RWPE2 (cell line): Measurements from ENCODE around the gene PLIN4.

Experiments used
- ATAC-seq: fragments of 200-7000 bp; cut with Tn5 transposase; 3 replicates; pipeline ENCODE4 v1.9.1; 2021; ENCODE audit warnings: low read depth
- DNase-seq: peaks from one replicate; pipeline ENCODE4 v3.0.0-alpha.2; 2020; ENCODE audit warnings: low spot score
- H3K27ac ChIP-seq: fragments of 450-650 bp; 2 replicates; pipeline ENCODE4 v1.5.1; 2017; ENCODE audit warnings: mild to moderate bottlenecking; ENCODE audit not compliant: poor library complexity, severe bottlenecking
- H3K27me3 ChIP-seq: fragments of 250-450 bp; sonication (Bioruptor Pico); 2 replicates; pipeline ENCODE4 v1.5.1; 2021; ENCODE audit warnings: mild to moderate bottlenecking, moderate library complexity; ENCODE audit not compliant: insufficient read depth, poor library complexity, severe bottlenecking
- H3K36me3 ChIP-seq: fragments of 250-450 bp; sonication (Bioruptor Pico); 2 replicates; pipeline ENCODE4 v1.5.1; 2020; ENCODE audit warnings: low read depth, mild to moderate bottlenecking, moderate library complexity
- H3K4me1 ChIP-seq: fragments of 250-450 bp; sonication (Bioruptor Pico); 2 replicates; pipeline ENCODE4 v1.5.1; 2021; ENCODE audit warnings: mild to moderate bottlenecking, moderate library complexity; ENCODE audit not compliant: insufficient read depth, poor library complexity, severe bottlenecking
- H3K4me3 ChIP-seq: fragments of 250-450 bp; sonication (Bioruptor Pico); 2 replicates; pipeline ENCODE4 v1.5.1; 2021; ENCODE audit warnings: mild to moderate bottlenecking, moderate library complexity; ENCODE audit not compliant: severe bottlenecking
- H3K9me3 ChIP-seq: fragments of 250-450 bp; sonication (Bioruptor Pico); 2 replicates; pipeline ENCODE4 v1.5.1; 2021; ENCODE audit warnings: mild to moderate bottlenecking, moderate library complexity; ENCODE audit not compliant: severe bottlenecking
- TF ChIP-seq, protein P1 (sequence below): fragments of 450-650 bp; IDR thresholded peaks from one replicate; pipeline ENCODE4 v1.5.1; 2017; ENCODE audit warnings: mild to moderate bottlenecking, moderate library complexity; ENCODE audit not compliant: poor library complexity, severe bottlenecking

PLIN4 gene

DNA sequence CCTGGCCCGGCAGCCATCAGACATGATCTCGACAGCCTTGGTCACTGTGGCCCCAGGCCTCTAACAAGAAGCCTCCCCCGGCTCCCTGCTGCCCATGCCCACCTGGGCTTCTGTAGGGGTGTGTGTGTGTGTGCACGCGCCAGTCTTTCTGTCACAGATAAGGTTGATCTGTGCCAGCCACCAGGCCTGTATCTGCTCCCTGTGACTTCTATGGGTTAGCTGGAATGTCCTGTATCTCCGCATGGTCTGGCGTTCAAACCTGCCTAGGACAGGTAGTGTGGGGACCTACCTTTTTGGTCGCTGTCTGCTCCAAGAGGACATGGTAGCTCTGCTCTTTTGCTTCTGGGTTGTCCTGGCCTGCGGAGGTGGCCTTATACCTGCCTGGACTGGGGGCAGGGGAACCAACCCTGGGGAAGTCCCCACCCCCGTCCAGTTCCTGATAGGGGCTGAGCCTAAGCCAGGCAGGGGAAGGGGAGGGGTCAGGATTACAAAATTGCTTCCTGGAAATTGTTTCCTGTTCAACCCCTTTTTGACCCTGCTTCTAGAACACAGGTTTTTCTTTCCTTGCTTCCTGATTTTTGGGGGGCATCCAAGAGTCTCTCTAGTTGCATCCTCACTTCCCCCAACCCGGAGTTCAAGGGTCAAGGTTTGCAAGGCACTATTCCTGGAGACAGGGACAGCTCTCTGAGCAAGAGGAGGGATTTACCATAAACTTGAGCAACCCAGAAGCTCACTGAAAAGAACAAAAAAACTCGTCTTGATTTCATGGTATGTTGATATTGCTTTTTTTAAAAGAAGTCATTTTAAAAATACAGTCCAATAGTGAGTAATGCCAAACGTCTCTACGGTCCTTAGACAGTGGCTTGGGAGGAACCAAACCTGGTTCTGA, 21.7 kb upstream of the PLIN4 start, which contains the start of gene LRG1:
TSS of gene LRG1 (minus strand) at position 344 of the 889 bp plus-strand sequence. CDS start at position 321, 23 bp downstream.
- DNase-seq, result no peak
- TF ChIP-seq, protein P1, sequence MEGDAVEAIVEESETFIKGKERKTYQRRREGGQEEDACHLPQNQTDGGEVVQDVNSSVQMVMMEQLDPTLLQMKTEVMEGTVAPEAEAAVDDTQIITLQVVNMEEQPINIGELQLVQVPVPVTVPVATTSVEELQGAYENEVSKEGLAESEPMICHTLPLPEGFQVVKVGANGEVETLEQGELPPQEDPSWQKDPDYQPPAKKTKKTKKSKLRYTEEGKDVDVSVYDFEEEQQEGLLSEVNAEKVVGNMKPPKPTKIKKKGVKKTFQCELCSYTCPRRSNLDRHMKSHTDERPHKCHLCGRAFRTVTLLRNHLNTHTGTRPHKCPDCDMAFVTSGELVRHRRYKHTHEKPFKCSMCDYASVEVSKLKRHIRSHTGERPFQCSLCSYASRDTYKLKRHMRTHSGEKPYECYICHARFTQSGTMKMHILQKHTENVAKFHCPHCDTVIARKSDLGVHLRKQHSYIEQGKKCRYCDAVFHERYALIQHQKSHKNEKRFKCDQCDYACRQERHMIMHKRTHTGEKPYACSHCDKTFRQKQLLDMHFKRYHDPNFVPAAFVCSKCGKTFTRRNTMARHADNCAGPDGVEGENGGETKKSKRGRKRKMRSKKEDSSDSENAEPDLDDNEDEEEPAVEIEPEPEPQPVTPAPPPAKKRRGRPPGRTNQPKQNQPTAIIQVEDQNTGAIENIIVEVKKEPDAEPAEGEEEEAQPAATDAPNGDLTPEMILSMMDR, result no peak
- Histone ChIP-seq H3K27me3 (no peaks in the 10 kb centered on the region), H3K4me3 (no peak within 1 kb of the TSS), H3K9me3 (no peaks in the 10 kb centered on the region), H3K4me1 (no peaks in the 10 kb centered on the region), H3K36me3 (no peaks in the 10 kb centered on the region), H3K27ac (no peak within 1 kb of the TSS)
- ATAC-seq, result no peak

DNA sequence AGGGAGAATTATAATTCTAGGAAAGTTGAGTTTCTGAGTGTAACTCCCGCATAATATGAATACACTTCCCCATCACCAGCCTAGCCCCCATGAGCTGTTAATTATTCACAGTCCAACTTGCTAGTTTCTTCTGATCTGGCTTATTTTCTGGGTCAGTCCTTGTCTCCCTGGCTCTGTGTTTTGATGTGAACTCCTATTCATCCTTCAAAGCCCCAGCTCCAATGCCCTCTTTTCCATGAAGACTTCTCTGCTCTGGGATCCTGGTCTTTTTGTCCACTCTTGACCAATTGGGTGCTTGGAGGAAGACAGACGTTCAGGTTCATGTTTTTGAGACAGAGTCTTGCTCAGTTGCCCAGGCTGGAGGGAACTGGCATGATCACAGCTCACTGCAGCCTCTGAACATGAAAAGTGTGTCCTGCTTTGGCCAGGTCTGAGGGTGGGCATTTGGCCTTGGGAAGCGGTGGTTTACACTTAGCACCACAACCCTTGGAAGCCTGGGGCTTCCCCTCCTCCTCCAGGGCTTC, 20.9 kb upstream of the PLIN4 start:
- no peak for DNase-seq
- Histone ChIP-seq H3K9me3 (no peaks in the 10 kb centered on the region), H3K4me3 (no peak overlapping the region), H3K36me3 (no peaks in the 10 kb centered on the region), H3K27me3 (no peaks in the 10 kb centered on the region), H3K27ac (no peak overlapping the region), H3K4me1 (no peaks in the 10 kb centered on the region)
- TF ChIP-seq, protein P1, result no peak
- ATAC-seq, result no peak

DNA sequence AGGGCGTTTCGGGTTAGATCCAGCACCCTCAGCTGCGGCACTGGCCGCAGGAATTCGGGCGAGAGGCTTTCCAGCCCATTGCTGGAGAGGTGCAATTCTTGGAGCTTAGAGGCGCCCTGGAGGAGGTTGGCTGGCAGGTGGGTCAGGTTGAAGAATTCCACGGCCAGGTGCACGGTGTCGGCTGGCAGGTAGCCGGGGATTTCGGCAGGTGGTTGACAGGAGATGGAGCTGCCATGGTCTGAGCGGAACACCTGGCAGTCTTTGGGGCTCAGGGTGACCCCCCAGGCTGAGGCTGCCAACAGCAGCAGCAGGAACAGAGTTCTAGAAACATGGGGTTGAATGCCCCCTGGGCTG, 20.3 kb upstream of the PLIN4 start:
- H3K4me1 ChIP-seq, result no peaks in the 10 kb centered on the region
- no peaks in the 10 kb centered on the region for H3K9me3 ChIP-seq
- ATAC-seq, result no peak
- no peak overlapping the region for H3K27ac ChIP-seq
- no peak for DNase-seq
- H3K36me3 ChIP-seq, result no peaks in the 10 kb centered on the region
- no peaks in the 10 kb centered on the region for H3K27me3 ChIP-seq
- H3K4me3 ChIP-seq, result no peak overlapping the region
- TF ChIP-seq, protein P1, result no peak

DNA sequence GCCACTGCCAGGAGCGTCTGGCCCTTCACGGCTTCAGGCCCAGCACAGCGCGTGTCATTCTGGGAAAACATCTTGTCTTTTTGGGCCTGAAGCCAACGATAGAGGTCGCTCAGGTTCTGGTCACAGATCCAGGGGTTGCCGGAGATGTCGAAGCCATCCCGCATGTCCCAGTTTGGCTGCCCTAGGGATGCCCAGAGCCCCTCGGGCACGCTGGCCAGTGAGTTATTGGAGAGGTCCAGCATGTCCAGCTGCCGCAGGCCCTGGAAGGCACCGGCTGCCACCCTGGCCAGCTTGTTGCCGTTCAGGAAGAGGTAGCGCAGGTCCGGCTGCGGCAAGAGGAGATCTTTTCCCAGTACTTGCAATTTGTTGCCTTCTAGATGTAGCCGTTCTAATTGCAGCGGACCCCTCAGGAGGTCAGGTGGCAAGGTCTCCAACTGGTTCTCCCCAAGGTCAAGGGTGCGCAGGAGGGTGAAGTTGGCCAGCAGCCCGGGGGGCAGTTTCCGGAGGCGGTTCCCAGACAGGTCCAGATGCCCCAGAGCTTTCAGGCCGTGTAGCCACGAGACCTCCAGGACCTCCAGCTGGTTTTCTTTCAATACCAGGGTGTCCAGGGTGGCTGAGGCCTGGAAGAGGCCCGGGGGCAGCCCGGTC, 19.8 kb upstream of the PLIN4 start:
- ATAC-seq (no peak), DNase-seq (no peak)
- Histone ChIP-seq H3K4me3 (no peak overlapping the region), H3K36me3 (no peaks in the 10 kb centered on the region), H3K9me3 (no peaks in the 10 kb centered on the region), H3K27ac (no peak overlapping the region), H3K27me3 (no peaks in the 10 kb centered on the region), H3K4me1 (no peaks in the 10 kb centered on the region)
- TF ChIP-seq, protein P1, result no peak
